Measurements from ENCODE around the gene IQUB. TPM values are rescaled to one million over a fixed set of nuclear protein-coding genes. Genes with fewer than 3 reads are reported as not detected.

The IQUB gene
- polyA plus RNA-seq, 1 donor (not counting 4 experiments of a cell fraction or from before 2014, with no cell fraction given): 0.04 TPM

DNA sequence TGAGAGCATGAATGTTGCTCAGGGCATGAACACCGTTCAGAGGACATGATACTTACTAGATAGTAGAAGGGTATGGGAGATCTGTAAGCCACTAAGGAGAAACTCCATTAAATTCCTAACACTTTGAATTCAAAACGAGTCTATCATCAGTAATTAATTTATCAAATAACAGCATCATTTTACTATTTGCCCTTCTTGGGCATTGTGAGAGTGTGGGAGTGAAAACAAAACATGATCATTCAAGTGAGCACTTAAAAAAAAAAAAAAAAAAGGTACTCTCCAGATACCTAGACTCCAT, 46.7 kb upstream of the IQUB start:
- Histone ChIP-seq H3K4me2 (ENCODE audit: control insufficient read depth, extremely low read depth, insufficient read depth, low read depth, low read length) (peak overlapping the region; percentile 69), H3K27me3 (ENCODE audit: control insufficient read depth, extremely low read depth, insufficient read depth, low read length) (no peaks in the 10 kb centered on the region), H4K20me1 (ENCODE audit: control insufficient read depth, extremely low read depth, insufficient read depth, low read length) (no peaks in the 10 kb centered on the region), H3K9me1 (ENCODE audit: control insufficient read depth, extremely low read depth, insufficient read depth, low read length) (no peaks in the 10 kb centered on the region), H3K27ac (ENCODE audit: control insufficient read depth, insufficient read depth, low read length) (no peak overlapping the region), H3K4me1 (ENCODE audit: control insufficient read depth, extremely low read depth, insufficient read depth, low read length) (peaks cover 4% of the 10 kb centered on the region), H3K4me3 (ENCODE audit: control insufficient read depth in 2 of 3, extremely low read depth in 1 of 3, insufficient read depth in 2 of 3, low read depth in 1 of 3, low read length in 3 of 3) (no peak overlapping the region), H3K36me3 (ENCODE audit: control insufficient read depth in 2 of 2, extremely low read depth in 1 of 2, insufficient read depth in 2 of 2, low read length in 2 of 2) (no peaks in the 10 kb centered on the region), H3K9ac (ENCODE audit: control insufficient read depth, extremely low read depth, insufficient read depth, low read length) (no peak overlapping the region), H3K79me2 (ENCODE audit: control insufficient read depth, insufficient read depth, low read length) (no peaks in the 10 kb centered on the region), H3K9me3 (ENCODE audit: control insufficient read depth, low read depth, low read length) (no peaks in the 10 kb centered on the region), H2AFZ (ENCODE audit: control insufficient read depth, low read length) (peak overlapping the region; percentile 95)
- no peak for FAIRE-seq
- no peak for DNase-seq (ENCODE audit: low read depth, low spot score)
- dilution Hi-C loops (cut with MboI; ENCODE audit: extremely low pct_ligation_motif_present, low sequenced_read_pairs): no loop called here
- TF ChIP-seq, protein P1, sequence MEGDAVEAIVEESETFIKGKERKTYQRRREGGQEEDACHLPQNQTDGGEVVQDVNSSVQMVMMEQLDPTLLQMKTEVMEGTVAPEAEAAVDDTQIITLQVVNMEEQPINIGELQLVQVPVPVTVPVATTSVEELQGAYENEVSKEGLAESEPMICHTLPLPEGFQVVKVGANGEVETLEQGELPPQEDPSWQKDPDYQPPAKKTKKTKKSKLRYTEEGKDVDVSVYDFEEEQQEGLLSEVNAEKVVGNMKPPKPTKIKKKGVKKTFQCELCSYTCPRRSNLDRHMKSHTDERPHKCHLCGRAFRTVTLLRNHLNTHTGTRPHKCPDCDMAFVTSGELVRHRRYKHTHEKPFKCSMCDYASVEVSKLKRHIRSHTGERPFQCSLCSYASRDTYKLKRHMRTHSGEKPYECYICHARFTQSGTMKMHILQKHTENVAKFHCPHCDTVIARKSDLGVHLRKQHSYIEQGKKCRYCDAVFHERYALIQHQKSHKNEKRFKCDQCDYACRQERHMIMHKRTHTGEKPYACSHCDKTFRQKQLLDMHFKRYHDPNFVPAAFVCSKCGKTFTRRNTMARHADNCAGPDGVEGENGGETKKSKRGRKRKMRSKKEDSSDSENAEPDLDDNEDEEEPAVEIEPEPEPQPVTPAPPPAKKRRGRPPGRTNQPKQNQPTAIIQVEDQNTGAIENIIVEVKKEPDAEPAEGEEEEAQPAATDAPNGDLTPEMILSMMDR (optimal IDR thresholded peaks at IDR 0.05 in 1 of 3, IDR thresholded peaks at IDR 0.05 in 1 of 3, conservative IDR thresholded peaks at IDR 0.05 in 1 of 3; ENCODE audit: extremely low read depth in 1 of 3, insufficient read depth in 2 of 3, low read length in 3 of 3): no peak
- TF ChIP-seq EZH2 (IDR thresholded peaks at IDR 0.05; ENCODE audit: low read length): no peak

DNA sequence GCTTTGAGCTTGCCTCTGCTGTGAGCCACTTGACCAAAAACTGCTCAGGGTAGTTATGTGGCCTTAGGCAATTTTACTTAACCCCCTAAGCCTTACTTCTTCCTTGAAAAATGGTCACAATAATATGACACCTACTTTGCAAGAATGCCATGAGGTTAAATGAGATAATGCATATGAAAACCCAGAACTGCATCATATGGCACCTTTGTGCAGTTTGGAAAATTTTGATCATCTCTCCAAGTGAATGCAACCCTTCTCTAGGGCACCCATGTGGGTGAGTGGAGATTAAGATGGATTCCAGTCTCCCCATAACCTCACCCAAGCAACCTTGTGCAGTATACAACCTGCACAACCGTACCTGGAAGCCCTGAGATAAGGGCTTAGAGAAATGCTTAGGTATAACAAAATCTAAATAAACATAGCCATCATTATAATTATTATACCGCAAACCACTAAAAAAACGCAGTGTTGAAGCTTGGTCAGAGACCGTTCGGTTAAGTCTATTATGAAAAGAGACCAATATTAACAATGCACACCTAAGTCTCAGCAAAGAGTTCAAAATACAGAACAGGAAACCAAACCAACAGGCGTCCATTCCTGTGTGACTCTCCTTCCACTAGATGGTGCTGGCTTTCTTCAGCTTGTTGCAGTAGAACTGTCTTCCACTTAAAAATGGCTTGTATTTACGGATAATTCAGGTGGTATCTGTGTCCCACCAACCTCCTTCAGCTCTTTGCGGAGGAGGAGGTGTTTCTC, 46.2 kb upstream of the IQUB start:
- H3K4me1 ChIP-seq (ENCODE audit: control insufficient read depth, extremely low read depth, insufficient read depth, low read length): peaks cover 4% of the 10 kb centered on the region
- H3K9me3 ChIP-seq (ENCODE audit: control insufficient read depth, low read depth, low read length): no peaks in the 10 kb centered on the region
- H3K79me2 ChIP-seq (ENCODE audit: control insufficient read depth, insufficient read depth, low read length): no peaks in the 10 kb centered on the region
- no peak overlapping the region for H3K4me3 ChIP-seq (ENCODE audit: control insufficient read depth in 2 of 3, extremely low read depth in 1 of 3, insufficient read depth in 2 of 3, low read depth in 1 of 3, low read length in 3 of 3)
- H4K20me1 ChIP-seq (ENCODE audit: control insufficient read depth, extremely low read depth, insufficient read depth, low read length): no peaks in the 10 kb centered on the region
- H3K9me1 ChIP-seq (ENCODE audit: control insufficient read depth, extremely low read depth, insufficient read depth, low read length): no peaks in the 10 kb centered on the region
- peak; percentile 95 for FAIRE-seq
- peak overlapping the region; percentile 95 for H2AFZ ChIP-seq (ENCODE audit: control insufficient read depth, low read length)
- DNase-seq (ENCODE audit: low read depth, low spot score): no peak
- H3K36me3 ChIP-seq (ENCODE audit: control insufficient read depth in 2 of 2, extremely low read depth in 1 of 2, insufficient read depth in 2 of 2, low read length in 2 of 2): no peaks in the 10 kb centered on the region
- TF ChIP-seq EZH2 (IDR thresholded peaks at IDR 0.05; ENCODE audit: low read length): no peak
- TF ChIP-seq, protein P1 (optimal IDR thresholded peaks at IDR 0.05 in 1 of 3, IDR thresholded peaks at IDR 0.05 in 1 of 3, conservative IDR thresholded peaks at IDR 0.05 in 1 of 3; ENCODE audit: extremely low read depth in 1 of 3, insufficient read depth in 2 of 3, low read length in 3 of 3): peak; percentile 83 to 90 (median 84)
- no peak overlapping the region for H3K9ac ChIP-seq (ENCODE audit: control insufficient read depth, extremely low read depth, insufficient read depth, low read length)
- H3K27me3 ChIP-seq (ENCODE audit: control insufficient read depth, extremely low read depth, insufficient read depth, low read length): no peaks in the 10 kb centered on the region
- no peak overlapping the region for H3K27ac ChIP-seq (ENCODE audit: control insufficient read depth, insufficient read depth, low read length)
- dilution Hi-C loops (cut with MboI; ENCODE audit: extremely low pct_ligation_motif_present, low sequenced_read_pairs): no loop called here
- H3K4me2 ChIP-seq (ENCODE audit: control insufficient read depth, extremely low read depth, insufficient read depth, low read depth, low read length): peak overlapping the region; percentile 69
